Neutrophil (primary cell): ENCODE results near the gene WDR38.
"Not testable (repeated sequence)": the region's sequence is repeated elsewhere in the genome, so short reads cannot be mapped to it uniquely, and the experiment has no call there.

Source experiments
- H3K27ac ChIP-seq: fragments of 200-600 bp; sonication (generic); 2 replicates; pipeline ENCODE4 v1.5.1; 2016; ENCODE audit warnings: mild to moderate bottlenecking, moderate library complexity
- H3K27me3 ChIP-seq: fragments of 200-600 bp; sonication (generic); 2 replicates; pipeline ENCODE4 v1.6.0; 2016; ENCODE audit warnings: mild to moderate bottlenecking
- H3K36me3 ChIP-seq: fragments of 200-600 bp; sonication (generic); 2 replicates; pipeline ENCODE4 v1.5.1; 2017
- H3K4me1 ChIP-seq, 2 experiments: fragments of 200-600 bp in 1 of 2; sonication (generic) in 1 of 2; 1 replicate in 1 of 2; 2 replicates in 1 of 2; pipeline versions ENCODE4 v1.5.1 to v1.6.1; 2013 to 2016; ENCODE audit warnings: low read depth in 1 of 2, low read length in 1 of 2, mild to moderate bottlenecking in 1 of 2, moderate library complexity in 1 of 2; ENCODE audit not compliant: control insufficient read depth in 1 of 2, insufficient read depth in 1 of 2
- H3K4me3 ChIP-seq, 2 experiments: fragments of 200-600 bp in 1 of 2; sonication (generic) in 1 of 2; 1 replicate in 1 of 2; 2 replicates in 1 of 2; pipeline ENCODE4 v1.5.1; 2013 to 2016; ENCODE audit warnings: low read depth in 1 of 2, low read length in 1 of 2, mild to moderate bottlenecking in 1 of 2, moderate library complexity in 1 of 2
- H3K9me3 ChIP-seq: fragments of 200-600 bp; sonication (generic); 2 replicates; pipeline ENCODE4 v1.5.1; 2016
- CTCF ChIP-seq: fragments of 200-600 bp; sonication (generic); IDR thresholded peaks from 2 replicates; pipeline ENCODE4 v1.5.1; 2016; ENCODE audit warnings: antibody characterized with exemption

WDR38 gene

GRCh38 chr9:124839612-124840299 is 13.5 kb upstream of the WDR38 start:
- Histone ChIP-seq H3K27ac (no peak overlapping the region), H3K27me3 (peaks cover 45% of the 10 kb centered on the region), H3K9me3 (no peaks in the 10 kb centered on the region), H3K4me1 (no peaks in the 10 kb centered on the region), H3K4me3 (no peak overlapping the region), H3K36me3 (no peaks in the 10 kb centered on the region)
- no peak for TF ChIP-seq CTCF

- no peaks in the 10 kb centered on the region for H3K36me3 ChIP-seq
These were observed 12.9 kb upstream of the WDR38 start for GRCh38 chr9:124840300-124840833.

GRCh38 chr9:124841075-124841821 is 12.0 kb upstream of the WDR38 start:
- peaks cover 44% of the 10 kb centered on the region for H3K27me3 ChIP-seq
- H3K36me3 ChIP-seq = no peaks in the 10 kb centered on the region
- H3K4me3 ChIP-seq = no peak overlapping the region
- no peak overlapping the region for H3K27ac ChIP-seq
- TF ChIP-seq CTCF = no peak
- no peaks in the 10 kb centered on the region for H3K9me3 ChIP-seq
- H3K4me1 ChIP-seq = no peaks in the 10 kb centered on the region

More at GRCh38 chr9:124840300-124840833, 12.9 kb upstream of the WDR38 start:
- no peak overlapping the region for H3K4me3 ChIP-seq
- H3K4me1 ChIP-seq = no peaks in the 10 kb centered on the region
- H3K27me3 ChIP-seq = peaks cover 45% of the 10 kb centered on the region
- no peak overlapping the region for H3K27ac ChIP-seq
- no peak for TF ChIP-seq CTCF
- no peaks in the 10 kb centered on the region for H3K9me3 ChIP-seq

- no peaks in the 10 kb centered on the region for H3K36me3 ChIP-seq
- H3K27ac ChIP-seq = no peak overlapping the region
- no peaks in the 10 kb centered on the region for H3K9me3 ChIP-seq
- H3K27me3 ChIP-seq = peaks cover 21% of the 10 kb centered on the region
- no peak overlapping the region for H3K4me3 ChIP-seq
- no peaks in the 10 kb centered on the region for H3K4me1 ChIP-seq
- no peak for TF ChIP-seq CTCF
These were observed 9.7 kb upstream of the WDR38 start for GRCh38 chr9:124843456-124844034.

- no peak overlapping the region for H3K4me3 ChIP-seq
- H3K27ac ChIP-seq = no peak overlapping the region
- no peak for TF ChIP-seq CTCF
- no peaks in the 10 kb centered on the region for H3K9me3 ChIP-seq
- no peaks in the 10 kb centered on the region for H3K36me3 ChIP-seq
- H3K4me1 ChIP-seq = no peaks in the 10 kb centered on the region
- H3K27me3 ChIP-seq = peaks cover 14% of the 10 kb centered on the region
These were observed 9.0 kb upstream of the WDR38 start for GRCh38 chr9:124844291-124844690.

GRCh38 chr9:124846467-124846866 is 6.8 kb upstream of the WDR38 start:
- H3K27me3 ChIP-seq, H3K27ac ChIP-seq, H3K9me3 ChIP-seq, H3K4me1 ChIP-seq, H3K4me3 ChIP-seq, H3K36me3 ChIP-seq: not testable (repeated sequence)
